Mammary epithelial cell (primary cell): ENCODE results near the gene CACNG4.

Source experiments
- EZH2 ChIP-seq: IDR thresholded peaks from 2 replicates; pipeline ENCODE4 v1.6.1; 2012; ENCODE audit warnings: low read length, inconsistent platforms, borderline replicate concordance
- TF ChIP-seq, protein P1 (sequence below), 2 donors: IDR thresholded peaks in 1 of 2; conservative IDR thresholded peaks in 1 of 2; 2 replicates each; pipeline ENCODE4 v1.5.1; 2011 to 2012; ENCODE audit warnings: inconsistent platforms in 2 of 2, low read length in 2 of 2, mild to moderate bottlenecking in 2 of 2, control low read depth in 1 of 2, low read depth in 1 of 2; ENCODE audit not compliant: insufficient read depth in 1 of 2; ENCODE audit errors: extremely low read depth in 1 of 2

DNA sequence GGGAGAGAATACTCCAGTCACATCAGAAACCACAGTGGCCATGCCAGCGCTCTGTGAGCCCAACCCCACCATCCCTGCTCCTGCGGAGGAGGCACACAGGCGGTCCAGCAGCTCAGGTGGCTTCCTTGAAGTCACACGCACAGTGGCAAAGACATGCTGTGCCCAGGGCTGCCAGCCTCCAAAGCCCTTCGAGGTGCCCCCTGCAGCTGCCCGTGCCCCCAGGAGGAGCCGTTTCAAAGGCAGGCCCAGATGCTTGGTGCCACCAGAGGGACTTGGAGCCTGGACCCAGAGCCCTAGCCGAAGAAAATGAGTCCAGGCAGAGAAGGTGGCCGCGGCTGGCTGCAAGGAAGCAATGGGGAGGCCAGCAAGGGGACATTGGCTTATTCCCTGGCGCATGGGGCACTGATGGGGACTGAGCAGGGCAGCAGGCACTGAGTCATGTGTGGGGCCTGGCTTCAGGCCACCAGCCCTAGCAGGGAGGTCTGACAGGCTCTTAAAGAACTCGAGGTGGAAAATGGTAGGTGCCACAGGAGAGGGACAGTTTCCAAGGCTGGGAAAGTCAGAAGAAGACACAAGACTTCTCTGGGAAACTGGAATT lies 62.6 kb downstream of the CACNG4 start:
- TF ChIP-seq, protein P1, sequence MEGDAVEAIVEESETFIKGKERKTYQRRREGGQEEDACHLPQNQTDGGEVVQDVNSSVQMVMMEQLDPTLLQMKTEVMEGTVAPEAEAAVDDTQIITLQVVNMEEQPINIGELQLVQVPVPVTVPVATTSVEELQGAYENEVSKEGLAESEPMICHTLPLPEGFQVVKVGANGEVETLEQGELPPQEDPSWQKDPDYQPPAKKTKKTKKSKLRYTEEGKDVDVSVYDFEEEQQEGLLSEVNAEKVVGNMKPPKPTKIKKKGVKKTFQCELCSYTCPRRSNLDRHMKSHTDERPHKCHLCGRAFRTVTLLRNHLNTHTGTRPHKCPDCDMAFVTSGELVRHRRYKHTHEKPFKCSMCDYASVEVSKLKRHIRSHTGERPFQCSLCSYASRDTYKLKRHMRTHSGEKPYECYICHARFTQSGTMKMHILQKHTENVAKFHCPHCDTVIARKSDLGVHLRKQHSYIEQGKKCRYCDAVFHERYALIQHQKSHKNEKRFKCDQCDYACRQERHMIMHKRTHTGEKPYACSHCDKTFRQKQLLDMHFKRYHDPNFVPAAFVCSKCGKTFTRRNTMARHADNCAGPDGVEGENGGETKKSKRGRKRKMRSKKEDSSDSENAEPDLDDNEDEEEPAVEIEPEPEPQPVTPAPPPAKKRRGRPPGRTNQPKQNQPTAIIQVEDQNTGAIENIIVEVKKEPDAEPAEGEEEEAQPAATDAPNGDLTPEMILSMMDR (conservative IDR thresholded peaks at IDR 0.05 in 1 of 2, IDR thresholded peaks at IDR 0.05 in 1 of 2; ENCODE audit: extremely low read depth in 1 of 2, insufficient read depth in 1 of 2, low read depth in 1 of 2, low read length in 2 of 2) = no peak
- no peak for TF ChIP-seq EZH2
